ENCODE measurements around the gene SMARCB1.

GRCh38 chr22:23782703-23783102, 4.1 kb upstream of the SMARCB1 start:
- no peak for TF ChIP-seq CTCF (IDR thresholded peaks at IDR 0.05)
- no peak for TF ChIP-seq POLR2A (IDR thresholded peaks at IDR 0.05)
